ENCODE measurements around the gene GUCY1B1. TPM values are rescaled to one million over a fixed set of nuclear protein-coding genes. Genes with fewer than 3 reads are reported as not detected.
A peak's percentile ranks its signal among the peaks of the same experiment; 100 is the strongest.

Gene GUCY1B1
- total RNA-seq, 4 donors from 2014 or later = 1.4 to 7.4 (median 3.6) TPM

GRCh38 chr4:155748039-155748438 is 10.8 kb upstream of the GUCY1B1 start:
- intact Hi-C loops (cut with DNase I) = no loop called here
- Histone ChIP-seq H3K4me3 (no peak overlapping the region), H3K27me3 (no peaks in the 10 kb centered on the region), H3K9me3 (no peaks in the 10 kb centered on the region), H3K27ac (no peak overlapping the region), H3K36me3 (no peaks in the 10 kb centered on the region), H3K4me1 (no peaks in the 10 kb centered on the region)
- WGBS, 2 donors = 91 to 94% methylated on average over 2 of the region's 2 CpGs
- no peak for DNase-seq
- no peak for TF ChIP-seq POLR2A (IDR thresholded peaks at IDR 0.05)
- no peak for TF ChIP-seq CTCF (IDR thresholded peaks at IDR 0.05)

GRCh38 chr4:155749041-155749440 is 9.8 kb upstream of the GUCY1B1 start:
- Histone ChIP-seq H3K36me3 (no peaks in the 10 kb centered on the region), H3K4me1 (no peaks in the 10 kb centered on the region), H3K27me3 (no peaks in the 10 kb centered on the region), H3K27ac (no peak overlapping the region), H3K4me3 (no peak overlapping the region), H3K9me3 (no peaks in the 10 kb centered on the region)
- TF ChIP-seq POLR2A (IDR thresholded peaks at IDR 0.05) (no peak), CTCF (IDR thresholded peaks at IDR 0.05) (no peak)
- 72 to 81% methylated on average over 5 of the region's 5 CpGs for WGBS, 2 donors
- no peak for DNase-seq
- intact Hi-C loops (cut with DNase I) = no loop called here

GRCh38 chr4:155751569-155751968 is 7.3 kb upstream of the GUCY1B1 start:
- no peaks in the 10 kb centered on the region for H3K36me3 ChIP-seq
- H3K4me3 ChIP-seq = no peak overlapping the region
- WGBS, 2 donors = 73 to 82% methylated on average over 5 of the region's 5 CpGs
- intact Hi-C loops (cut with DNase I) = no loop called here
- H3K9me3 ChIP-seq = no peaks in the 10 kb centered on the region
- H3K27ac ChIP-seq = no peak overlapping the region
- no peak for DNase-seq
- no peak for TF ChIP-seq POLR2A (IDR thresholded peaks at IDR 0.05)
- TF ChIP-seq CTCF (IDR thresholded peaks at IDR 0.05) = no peak
- no peaks in the 10 kb centered on the region for H3K27me3 ChIP-seq
- H3K4me1 ChIP-seq = no peaks in the 10 kb centered on the region

GRCh38 chr4:155757745-155758265 is 1.0 kb upstream of the GUCY1B1 start:
- DNase-seq = no peak
- H3K36me3 ChIP-seq = no peaks in the 10 kb centered on the region
- no peak overlapping the region for H3K4me3 ChIP-seq
- no peak for TF ChIP-seq POLR2A (IDR thresholded peaks at IDR 0.05)
- no peak for TF ChIP-seq CTCF (IDR thresholded peaks at IDR 0.05)
- no peaks in the 10 kb centered on the region for H3K9me3 ChIP-seq
- H3K27ac ChIP-seq = peak overlapping the region in 1 of 4 donors; percentile 94
- peaks cover 0 to 18% (median 0%) of the 10 kb centered on the region in 4 donors for H3K27me3 ChIP-seq
- intact Hi-C loops (cut with DNase I) = no loop called here
- WGBS, 2 donors = 76 to 100% methylated on average over 1 of the region's 1 CpG
- H3K4me1 ChIP-seq = peaks cover 4 to 23% (median 13%) of the 10 kb centered on the region in 3 donors

DNA sequence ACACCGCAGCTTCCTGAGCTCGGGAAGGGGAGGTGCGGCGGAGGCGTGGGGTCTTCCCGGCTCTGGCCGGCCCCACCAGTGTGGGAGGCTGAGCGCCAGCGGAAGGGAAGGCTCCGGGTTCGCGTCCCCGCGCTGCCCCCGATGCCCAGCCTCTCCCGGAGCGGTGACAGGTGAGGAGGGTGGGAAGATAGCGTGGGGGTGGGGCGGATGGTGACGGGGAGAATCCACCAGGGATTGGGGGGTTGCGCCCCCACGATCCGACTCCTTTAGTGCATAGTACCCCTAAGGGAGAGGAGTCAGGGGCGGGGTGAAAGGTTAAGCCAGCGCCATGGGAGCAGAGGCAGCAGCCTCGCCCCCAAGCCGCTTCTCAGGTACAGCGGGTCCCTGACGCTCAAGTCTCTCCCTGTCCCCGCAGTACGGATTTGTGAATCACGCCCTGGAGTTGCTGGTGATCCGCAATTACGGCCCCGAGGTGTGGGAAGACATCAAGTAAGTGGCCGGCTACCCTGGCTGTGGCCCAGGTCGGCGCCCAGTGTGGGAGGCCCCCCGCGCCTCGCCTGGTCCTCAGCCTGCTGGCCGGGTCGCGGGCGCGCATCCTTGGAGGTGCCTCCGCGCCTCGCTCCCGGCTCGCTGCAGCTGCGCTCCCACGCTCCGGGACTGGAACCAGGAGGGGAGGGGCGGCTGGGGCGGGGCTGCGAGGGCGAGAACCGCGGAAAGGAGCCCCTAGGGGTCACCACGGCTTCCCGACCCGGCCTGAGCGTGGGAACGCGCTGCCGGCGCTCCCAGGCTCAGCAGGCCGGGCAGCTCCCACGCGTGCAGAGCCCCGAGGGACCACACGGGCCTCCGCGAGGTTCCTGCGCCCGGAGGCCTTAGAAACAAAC is 791 bp downstream of the GUCY1B1 start:
- no peak for DNase-seq
- TF ChIP-seq CTCF (IDR thresholded peaks at IDR 0.05) (no peak), POLR2A (IDR thresholded peaks at IDR 0.05) (no peak)
- Histone ChIP-seq H3K27ac (peak overlapping the region; percentile 79 to 94 (median 87)), H3K27me3 (peaks cover 0 to 18% (median 0%) of the 10 kb centered on the region in 4 donors), H3K4me1 (peaks cover 4 to 23% (median 13%) of the 10 kb centered on the region in 3 donors), H3K4me3 (peak overlapping the region; percentile 51 to 83 (median 70)), H3K36me3 (no peaks in the 10 kb centered on the region), H3K9me3 (no peaks in the 10 kb centered on the region)
- intact Hi-C loops (cut with DNase I) = no loop called here
- WGBS, 2 donors = 2 to 11% methylated on average over 10 to 29 of the region's 77 CpGs

All from esophagus squamous epithelium (tissue), 5 donors.